ENCODE data around the gene SYNGR2.
A peak's percentile ranks its signal among the peaks of the same experiment; 100 is the strongest.
"Not testable (repeated sequence)": the region's sequence is repeated elsewhere in the genome, so short reads cannot be mapped to it uniquely, and the experiment has no call there.

Gene SYNGR2

DNA sequence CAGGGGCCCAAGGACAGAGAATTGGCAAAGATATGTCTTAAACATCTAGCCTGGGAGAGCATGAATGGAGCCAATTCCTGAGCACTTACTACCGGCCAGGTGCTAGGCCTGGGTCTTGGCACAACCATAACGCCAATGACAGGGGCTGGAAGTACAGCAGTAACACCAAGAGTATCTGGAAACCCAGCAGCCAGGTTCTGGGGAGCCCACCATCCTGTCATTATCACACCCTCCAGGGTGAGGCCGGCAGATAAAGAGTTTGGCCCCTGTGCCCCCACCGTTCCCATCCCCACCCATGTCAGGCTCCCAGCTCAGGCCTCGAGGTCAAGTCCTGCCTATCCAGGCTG, 38.3 kb upstream of the SYNGR2 start:
- no peak for DNase-seq (ENCODE audit: low spot score)

GRCh38 chr17:78130437-78131101, 37.8 kb upstream of the SYNGR2 start, which contains the start of gene TMC8:
TSS of gene TMC8 (plus strand) at chr17:78130771. CDS start at chr17:78131589, 818 bp downstream.
- DNase-seq (ENCODE audit: low spot score), result no peak

- no peak for DNase-seq (ENCODE audit: low spot score)
Observed at GRCh38 chr17:78131172-78132083, 37.0 kb upstream of the SYNGR2 start.

- DNase-seq (ENCODE audit: low spot score), result peak; percentile 55
Observed at GRCh38 chr17:78132084-78132676, 36.2 kb upstream of the SYNGR2 start.

GRCh38 chr17:78132767-78133178, 35.6 kb upstream of the SYNGR2 start:
- no peak for DNase-seq (ENCODE audit: low spot score)

GRCh38 chr17:78133179-78133951, 35.0 kb upstream of the SYNGR2 start:
- DNase-seq (ENCODE audit: low spot score), result no peak

DNA sequence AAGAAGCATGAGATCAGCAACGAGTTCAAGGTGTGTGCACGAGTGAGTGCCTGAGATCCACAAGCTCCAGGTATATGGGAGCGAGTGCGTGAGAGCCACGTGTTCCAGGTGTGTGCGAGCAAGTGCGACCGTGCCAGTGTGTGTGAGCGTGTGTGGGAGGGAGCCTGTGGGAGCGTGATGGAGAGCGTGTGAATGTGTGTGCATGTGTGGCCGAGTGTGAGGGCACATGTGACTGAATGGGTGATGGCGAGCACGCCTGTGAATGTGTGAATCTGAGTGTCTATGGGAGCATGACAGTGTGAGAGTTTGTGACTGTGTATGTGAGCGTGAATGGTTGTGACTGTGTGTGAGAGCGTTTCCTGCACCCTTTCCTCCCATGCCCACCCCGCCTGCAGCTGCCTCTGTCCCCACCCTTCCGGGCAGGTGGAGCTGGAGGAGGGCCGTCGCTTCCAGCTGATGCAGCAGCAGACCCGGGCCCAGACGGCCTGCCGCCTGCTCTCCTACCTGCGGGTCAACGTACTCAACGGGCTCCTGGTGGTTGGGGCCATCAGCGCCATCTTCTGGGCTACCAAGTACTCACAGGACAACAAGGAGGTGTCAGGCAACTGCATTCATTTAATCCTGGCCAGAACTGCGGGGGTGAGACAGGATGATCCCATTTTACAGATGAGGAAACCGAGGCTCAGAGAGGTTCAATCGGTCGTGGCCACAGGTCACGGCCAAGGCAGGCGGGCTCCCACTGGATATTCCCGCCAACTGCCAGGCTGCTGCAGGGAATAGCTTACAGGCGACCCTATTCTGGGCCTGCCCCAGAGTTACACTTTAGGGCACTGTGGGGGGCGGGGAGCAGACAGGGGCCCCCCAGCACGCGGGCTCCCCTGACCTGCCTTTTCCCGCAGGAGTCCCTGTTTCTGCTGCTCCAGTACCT, 34.1 kb upstream of the SYNGR2 start:
- peak; percentile 55 for DNase-seq (ENCODE audit: low spot score)

DNA sequence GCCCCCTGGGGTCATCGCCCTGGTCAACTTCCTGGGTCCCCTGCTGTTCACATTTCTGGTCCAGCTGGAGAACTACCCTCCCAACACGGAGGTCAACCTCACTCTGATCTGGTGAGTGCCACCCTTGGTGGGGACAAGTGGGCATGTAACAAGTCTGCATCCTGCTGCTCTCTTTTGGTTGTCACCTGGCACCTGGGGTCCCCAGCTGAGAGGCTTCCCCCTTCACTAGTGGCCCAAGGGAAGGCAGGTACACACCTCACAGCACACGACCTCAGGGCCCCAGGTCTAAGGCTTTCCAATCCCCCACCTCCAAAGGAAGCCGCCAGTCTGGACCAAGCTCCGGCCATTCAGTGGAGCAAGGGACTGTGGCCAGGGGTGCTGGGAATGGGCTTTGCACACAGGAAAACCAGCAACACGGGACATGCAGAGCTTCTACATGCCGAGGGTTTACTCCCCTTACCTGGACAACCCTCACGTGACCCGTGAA, 33.4 kb upstream of the SYNGR2 start:
- no peak for DNase-seq (ENCODE audit: low spot score)

DNA sequence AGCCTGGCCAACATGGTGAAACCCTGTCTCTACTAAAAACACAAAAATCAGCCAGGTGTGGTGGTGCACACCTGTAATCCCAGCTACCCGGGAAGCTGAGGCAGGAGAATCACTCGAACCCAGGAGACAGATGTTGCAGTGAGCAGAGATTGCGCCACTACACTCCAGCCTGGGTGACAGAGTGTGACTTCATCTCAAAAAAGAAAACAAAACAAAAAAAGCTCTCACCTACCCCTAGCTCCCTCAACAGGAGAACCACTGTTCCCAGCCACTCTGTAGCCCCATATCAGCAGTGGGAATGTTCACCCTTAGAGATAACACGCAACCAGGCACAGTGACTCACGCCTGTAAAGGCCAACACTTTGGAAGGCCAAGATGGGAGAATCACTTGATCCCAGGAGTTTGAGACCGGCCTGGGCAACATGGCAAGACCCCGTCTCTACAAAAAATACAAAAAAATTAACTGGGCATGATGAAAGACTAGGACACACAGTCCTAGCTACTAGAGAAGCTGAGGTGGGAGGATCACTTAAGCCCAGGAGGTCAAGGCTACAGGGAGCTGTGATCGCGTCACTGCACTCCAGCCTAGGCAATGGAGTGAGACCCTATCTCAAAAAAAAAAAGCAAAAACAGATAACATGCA, 32.4 kb upstream of the SYNGR2 start:
- DNase-seq (ENCODE audit: low spot score), result no peak

DNA sequence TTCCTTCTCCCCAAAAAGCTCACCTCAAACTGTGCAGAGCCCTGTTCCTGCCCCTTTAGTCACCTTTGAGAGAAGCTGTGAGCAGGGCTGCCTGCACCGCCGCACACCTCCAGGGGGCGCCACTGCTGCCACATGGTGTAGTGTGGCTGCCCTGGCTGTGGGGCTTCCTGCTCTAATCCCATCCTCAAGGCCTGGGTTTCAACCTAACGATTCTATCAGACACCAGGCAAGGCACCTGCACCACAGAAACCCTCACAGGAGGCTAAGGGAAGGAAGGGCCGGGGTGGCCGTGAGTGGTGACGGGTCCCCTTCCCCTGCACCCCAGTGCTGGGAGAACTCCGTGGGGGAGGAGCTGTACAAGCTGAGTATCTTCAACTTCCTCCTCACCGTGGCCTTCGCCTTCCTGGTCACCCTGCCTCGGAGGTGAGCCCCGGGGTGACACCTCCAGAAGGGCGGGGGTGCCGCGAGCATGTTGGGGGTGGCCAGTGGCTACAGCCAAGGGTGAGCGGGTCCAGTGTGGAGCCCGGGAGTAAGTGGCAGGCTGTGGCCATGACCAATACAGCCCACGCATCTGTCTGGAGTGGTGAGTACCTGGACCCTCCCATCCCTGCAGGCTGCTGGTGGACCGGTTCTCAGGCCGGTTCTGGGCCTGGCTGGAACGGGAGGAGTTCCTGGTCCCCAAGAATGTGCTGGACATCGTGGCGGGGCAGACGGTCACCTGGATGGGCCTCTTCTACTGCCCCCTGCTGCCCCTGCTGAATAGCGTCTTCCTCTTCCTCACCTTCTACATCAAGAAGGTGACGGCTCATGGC, 30.8 kb upstream of the SYNGR2 start:
- no peak for DNase-seq (ENCODE audit: low spot score)

DNA sequence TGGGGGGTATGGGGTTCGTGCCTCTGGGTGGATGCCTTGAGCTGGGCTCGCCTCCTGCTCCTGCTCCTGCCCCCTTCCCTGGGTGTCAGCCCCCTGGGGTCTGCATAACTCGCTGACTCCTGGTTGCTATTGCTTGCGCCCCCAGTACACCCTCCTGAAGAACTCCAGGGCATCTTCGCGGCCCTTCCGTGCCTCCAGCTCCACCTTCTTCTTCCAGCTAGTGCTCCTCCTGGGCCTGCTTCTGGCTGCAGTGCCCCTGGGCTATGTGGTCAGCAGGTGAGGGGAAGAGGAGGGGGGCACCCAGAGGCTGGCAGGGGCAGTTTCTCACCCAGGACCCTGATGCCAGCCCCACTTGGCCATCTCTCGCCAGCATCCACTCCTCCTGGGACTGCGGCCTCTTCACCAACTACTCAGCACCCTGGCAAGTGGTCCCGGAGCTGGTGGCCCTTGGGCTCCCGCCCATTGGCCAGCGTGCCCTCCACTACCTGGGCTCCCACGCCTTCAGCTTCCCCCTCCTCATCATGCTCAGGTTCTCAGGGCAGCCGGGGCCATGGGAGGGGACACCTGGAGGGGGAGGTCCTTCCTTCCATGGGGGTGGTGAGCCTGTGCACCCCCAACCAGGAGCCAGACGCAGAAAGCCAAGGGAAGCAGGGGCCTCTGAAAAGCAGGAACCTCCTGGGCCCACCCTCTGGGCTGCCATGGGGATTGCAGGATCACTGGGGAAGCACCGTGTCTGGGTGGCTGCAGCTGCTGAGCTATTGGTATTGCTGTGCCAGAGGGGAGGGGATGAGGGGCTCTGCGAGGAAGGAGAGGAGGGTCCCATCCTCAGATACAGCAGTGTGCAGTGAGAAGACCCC, 29.9 kb upstream of the SYNGR2 start:
- DNase-seq (ENCODE audit: low spot score), result no peak

- DNase-seq (ENCODE audit: low spot score), result not testable (repeated sequence)
Observed at GRCh38 chr17:78139861-78140168, 28.6 kb upstream of the SYNGR2 start.

- DNase-seq (ENCODE audit: low spot score), result peak; percentile 83
Observed at GRCh38 chr17:78140169-78141051, 28.0 kb upstream of the SYNGR2 start.

DNA sequence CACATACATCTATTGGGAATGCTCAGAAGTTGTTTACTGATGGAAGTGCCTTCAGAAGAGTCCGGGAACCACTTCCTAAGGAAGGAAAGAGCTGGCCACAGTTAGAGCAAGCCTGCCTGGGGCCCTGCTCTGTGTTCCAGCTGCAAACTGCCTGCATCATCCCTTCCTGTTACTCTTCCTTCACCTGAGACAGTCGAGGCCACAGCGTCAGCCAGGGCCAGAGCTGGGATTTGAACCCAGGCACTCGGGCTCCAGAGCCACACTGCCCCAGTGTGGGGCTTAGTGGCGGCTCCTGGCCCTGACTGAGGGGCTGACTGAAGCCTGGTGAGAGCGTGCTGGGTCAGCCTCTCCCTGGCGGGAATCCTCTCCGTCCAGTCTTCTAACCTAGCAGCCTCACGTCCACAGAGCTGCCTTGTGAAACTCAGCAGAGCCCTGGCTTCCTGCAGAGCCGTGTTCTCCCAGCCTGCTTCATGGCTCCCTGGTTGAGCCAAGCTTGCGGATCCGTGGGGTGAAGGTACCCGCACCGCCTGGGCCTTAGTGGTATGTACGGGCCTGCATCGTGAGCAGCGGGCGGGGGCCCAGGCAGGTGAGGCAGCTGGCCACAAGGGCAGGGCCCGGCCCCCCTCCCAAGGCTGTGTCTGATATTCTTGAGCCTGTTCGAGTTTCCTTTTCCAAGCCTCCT, 26.8 kb upstream of the SYNGR2 start:
- DNase-seq (ENCODE audit: low spot score), result no peak

- peak; percentile 99 for DNase-seq (ENCODE audit: low spot score)
Observed at GRCh38 chr17:78142119-78142861, 26.1 kb upstream of the SYNGR2 start.

Data from kidney tubule cell (primary cell).